Measurements from ENCODE around the gene UCK1. TPM values are rescaled to one million over a fixed set of nuclear protein-coding genes. Genes with fewer than 3 reads are reported as not detected.
"Not testable (repeated sequence)": the region's sequence is repeated elsewhere in the genome, so short reads cannot be mapped to it uniquely, and the experiment has no call there.

Gene UCK1
- total and polyA plus RNA-seq, 8 donors, result 9.9 to 143 (median 31.6) TPM

DNA sequence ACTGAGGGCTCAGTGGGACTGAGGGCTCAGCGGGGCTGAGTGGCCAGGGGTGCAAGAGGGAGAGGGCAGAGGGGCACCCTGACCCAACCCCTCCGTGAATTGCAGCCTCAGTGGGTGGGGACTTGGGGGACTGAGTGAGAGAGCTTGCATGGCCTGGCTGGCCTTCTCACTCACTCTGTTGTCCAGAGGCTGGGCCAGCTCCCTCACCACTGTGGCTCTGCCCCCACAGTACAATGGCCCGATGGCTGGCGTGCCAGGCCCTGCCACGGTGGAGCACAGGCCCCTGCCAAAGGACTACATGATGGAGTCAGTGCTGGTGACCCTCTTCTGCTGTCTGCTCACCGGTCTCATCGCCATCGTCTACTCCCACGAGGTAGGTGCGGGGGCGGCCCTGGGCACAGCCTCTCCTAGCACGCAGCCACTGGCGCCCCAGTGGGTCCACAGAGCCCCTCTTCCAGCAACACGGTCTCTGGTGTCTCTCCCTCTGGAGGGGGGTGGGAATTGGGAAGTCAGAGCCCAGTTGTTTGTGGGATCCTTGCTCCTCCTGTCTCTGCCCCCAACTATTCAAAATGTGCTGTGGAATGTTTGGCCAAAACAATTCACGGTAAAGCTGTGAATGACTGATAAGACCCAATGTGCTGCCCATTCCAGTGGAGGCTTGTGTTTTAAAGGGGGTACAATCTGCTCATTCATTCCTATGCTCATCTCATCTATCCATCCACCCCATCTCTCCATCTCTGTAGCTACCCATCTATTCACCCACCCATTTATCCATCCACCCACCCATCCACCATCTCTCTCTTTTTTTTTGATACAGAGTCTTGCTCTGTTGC lies 25.0 kb upstream of the UCK1 start:
- TF ChIP-seq POLR2AphosphoS5 (IDR thresholded peaks at IDR 0.05), result no peak
- TF ChIP-seq, protein P1, sequence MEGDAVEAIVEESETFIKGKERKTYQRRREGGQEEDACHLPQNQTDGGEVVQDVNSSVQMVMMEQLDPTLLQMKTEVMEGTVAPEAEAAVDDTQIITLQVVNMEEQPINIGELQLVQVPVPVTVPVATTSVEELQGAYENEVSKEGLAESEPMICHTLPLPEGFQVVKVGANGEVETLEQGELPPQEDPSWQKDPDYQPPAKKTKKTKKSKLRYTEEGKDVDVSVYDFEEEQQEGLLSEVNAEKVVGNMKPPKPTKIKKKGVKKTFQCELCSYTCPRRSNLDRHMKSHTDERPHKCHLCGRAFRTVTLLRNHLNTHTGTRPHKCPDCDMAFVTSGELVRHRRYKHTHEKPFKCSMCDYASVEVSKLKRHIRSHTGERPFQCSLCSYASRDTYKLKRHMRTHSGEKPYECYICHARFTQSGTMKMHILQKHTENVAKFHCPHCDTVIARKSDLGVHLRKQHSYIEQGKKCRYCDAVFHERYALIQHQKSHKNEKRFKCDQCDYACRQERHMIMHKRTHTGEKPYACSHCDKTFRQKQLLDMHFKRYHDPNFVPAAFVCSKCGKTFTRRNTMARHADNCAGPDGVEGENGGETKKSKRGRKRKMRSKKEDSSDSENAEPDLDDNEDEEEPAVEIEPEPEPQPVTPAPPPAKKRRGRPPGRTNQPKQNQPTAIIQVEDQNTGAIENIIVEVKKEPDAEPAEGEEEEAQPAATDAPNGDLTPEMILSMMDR (IDR thresholded peaks at IDR 0.05), result no peak
- no peak for TF ChIP-seq EP300 (IDR thresholded peaks at IDR 0.05)
- no peak for TF ChIP-seq POLR2A (IDR thresholded peaks at IDR 0.05)
- Histone ChIP-seq H3K4me3 (no peak overlapping the region), H3K27ac (no peak overlapping the region), H3K4me1 (no peaks in the 10 kb centered on the region), H3K9me3 (no peaks in the 10 kb centered on the region), H3K27me3 (peaks cover 0 to 58% (median 30%) of the 10 kb centered on the region in 3 donors), H3K36me3 (peaks cover 0 to 12% (median 5%) of the 10 kb centered on the region in 4 donors)
- WGBS, 5 donors, result 89 to 93% (median 90%) methylated on average over 15 of the region's 15 CpGs
- intact Hi-C loops (cut with DNase I; ENCODE audit: low total_unique reads), result no loop called here
- DNase-seq, result no peak

GRCh38 chr9:131554843-131555351 lies 23.8 kb upstream of the UCK1 start:
- intact Hi-C loops (cut with DNase I; ENCODE audit: low total_unique reads), result no loop called here

DNA sequence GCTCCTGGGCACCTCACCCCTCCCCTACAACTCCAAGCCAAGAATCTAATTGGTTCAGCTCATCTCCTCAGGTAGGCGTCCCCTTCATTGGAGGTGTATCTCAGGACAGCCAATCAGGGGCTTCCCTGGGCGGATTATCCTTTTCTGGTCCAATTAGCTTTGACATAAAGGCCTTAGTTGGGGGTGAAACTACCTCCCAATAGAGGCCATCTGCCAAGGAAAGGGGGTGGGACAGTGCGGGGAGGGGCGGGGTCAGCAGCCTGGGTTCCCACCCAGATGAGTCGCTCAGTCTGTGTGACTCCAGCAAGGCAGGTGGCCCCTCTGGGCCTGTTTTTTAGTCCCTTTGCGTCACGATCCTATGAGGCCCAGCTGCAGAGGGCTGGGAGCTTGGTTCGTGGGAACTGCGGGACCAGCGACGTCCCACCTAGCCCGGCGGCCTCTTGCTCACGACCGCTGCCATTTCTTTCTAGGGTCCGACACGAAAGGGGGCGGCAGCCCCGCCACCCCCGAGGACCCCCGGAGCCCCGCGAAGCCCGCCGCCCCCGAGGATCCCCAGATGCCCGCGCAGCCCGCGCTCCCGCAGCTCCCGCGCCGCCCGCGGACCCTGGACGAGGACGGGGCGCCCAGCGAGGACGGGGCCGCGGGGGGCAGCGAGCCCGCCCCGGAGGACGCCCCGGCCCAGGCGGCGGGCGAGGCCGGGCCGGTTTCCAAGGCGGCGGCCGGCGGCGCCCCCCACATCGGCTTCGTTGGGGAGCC lies 23.2 kb upstream of the UCK1 start:
- Histone ChIP-seq H3K27ac (no peak overlapping the region), H3K27me3 (peaks cover 0 to 65% (median 30%) of the 10 kb centered on the region in 3 donors), H3K4me1 (no peaks in the 10 kb centered on the region), H3K9me3 (no peaks in the 10 kb centered on the region), H3K36me3 (peaks cover 0 to 12% (median 5%) of the 10 kb centered on the region in 4 donors), H3K4me3 (no peak overlapping the region)
- intact Hi-C loops (cut with DNase I; ENCODE audit: low total_unique reads), result no loop called here
- DNase-seq, result no peak
- TF ChIP-seq EP300 (IDR thresholded peaks at IDR 0.05) (no peak), POLR2AphosphoS5 (IDR thresholded peaks at IDR 0.05) (no peak), POLR2A (IDR thresholded peaks at IDR 0.05) (no peak)
- TF ChIP-seq, protein P1 (IDR thresholded peaks at IDR 0.05), result no peak
- WGBS, 5 donors, result 40 to 74% (median 62%) methylated on average over 18 to 60 of the region's 60 CpGs

More at GRCh38 chr9:131554843-131555351, 23.8 kb upstream of the UCK1 start:
- H3K4me3 ChIP-seq, result no peak overlapping the region
- peaks cover 0 to 12% (median 5%) of the 10 kb centered on the region in 4 donors for H3K36me3 ChIP-seq
- no peaks in the 10 kb centered on the region for H3K4me1 ChIP-seq
- 60 to 75% (median 71%) methylated on average over 20 to 54 of the region's 54 CpGs for WGBS, 5 donors
- no peak for TF ChIP-seq POLR2A (IDR thresholded peaks at IDR 0.05)
- TF ChIP-seq EP300 (IDR thresholded peaks at IDR 0.05), result no peak
- TF ChIP-seq, protein P1 (IDR thresholded peaks at IDR 0.05), result no peak
- no peak for TF ChIP-seq POLR2AphosphoS5 (IDR thresholded peaks at IDR 0.05)
- H3K27me3 ChIP-seq, result peaks cover 0 to 58% (median 30%) of the 10 kb centered on the region in 3 donors
- no peak overlapping the region for H3K27ac ChIP-seq
- H3K9me3 ChIP-seq, result no peaks in the 10 kb centered on the region
- no peak for DNase-seq

GRCh38 chr9:131552030-131552429 lies 21.0 kb upstream of the UCK1 start:
- Histone ChIP-seq H3K36me3 (peaks cover 0 to 10% (median 0%) of the 10 kb centered on the region in 4 donors), H3K4me1 (peaks cover 0 to 4% (median 2%) of the 10 kb centered on the region in 4 donors), H3K9me3 (no peaks in the 10 kb centered on the region), H3K4me3 (no peak overlapping the region), H3K27me3 (peaks cover 0 to 81% (median 30%) of the 10 kb centered on the region in 3 donors), H3K27ac (no peak overlapping the region)
- intact Hi-C loops (cut with DNase I; ENCODE audit: low total_unique reads), result no loop called here
- DNase-seq, result no peak
- TF ChIP-seq EP300 (IDR thresholded peaks at IDR 0.05) (no peak), POLR2A (IDR thresholded peaks at IDR 0.05) (no peak), POLR2AphosphoS5 (IDR thresholded peaks at IDR 0.05) (no peak)
- TF ChIP-seq, protein P1 (IDR thresholded peaks at IDR 0.05), result no peak
- WGBS, 5 donors, result 75 to 96% (median 84%) methylated on average over 6 of the region's 6 CpGs

GRCh38 chr9:131550465-131550864 lies 19.4 kb upstream of the UCK1 start:
- intact Hi-C loops (cut with DNase I; ENCODE audit: low total_unique reads); H3K27ac ChIP-seq; H3K36me3 ChIP-seq; H3K9me3 ChIP-seq; DNase-seq; H3K4me3 ChIP-seq: not testable (repeated sequence)
- H3K4me1 ChIP-seq, result peaks cover 12 to 19% (median 18%) of the 10 kb centered on the region in 4 donors
- peaks cover 0 to 81% (median 34%) of the 10 kb centered on the region in 3 donors for H3K27me3 ChIP-seq
- 71 to 82% (median 75%) methylated on average over 8 of the region's 8 CpGs for WGBS, 5 donors

DNA sequence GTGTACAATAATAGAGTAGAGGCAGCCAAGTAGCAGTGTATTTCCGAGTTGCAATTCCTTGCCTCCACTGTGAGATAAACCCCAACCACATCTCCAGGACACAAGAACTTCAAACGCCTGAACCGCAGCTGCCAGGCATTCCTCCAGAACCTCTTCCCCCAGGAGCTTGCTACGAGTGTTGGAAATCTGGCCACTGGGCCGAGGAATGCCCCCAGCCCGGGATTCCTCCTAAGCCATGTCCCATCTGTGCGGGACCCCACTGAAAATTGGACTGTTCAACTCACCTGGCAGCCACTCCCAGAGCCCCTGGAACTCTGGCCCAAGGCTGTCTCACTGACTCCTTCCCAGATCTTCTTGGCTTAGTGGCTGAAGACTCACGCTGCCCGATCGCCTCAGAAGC lies 18.1 kb upstream of the UCK1 start:
- DNase-seq; intact Hi-C loops (cut with DNase I; ENCODE audit: low total_unique reads); H3K4me3 ChIP-seq; H3K9me3 ChIP-seq; H3K27ac ChIP-seq; H3K36me3 ChIP-seq: not testable (repeated sequence)
- peaks cover 17 to 26% (median 22%) of the 10 kb centered on the region in 4 donors for H3K4me1 ChIP-seq
- H3K27me3 ChIP-seq, result peaks cover 0 to 80% (median 28%) of the 10 kb centered on the region in 3 donors
- 92 to 94% (median 93%) methylated on average over 10 of the region's 10 CpGs for WGBS, 5 donors

All from stomach (tissue), 9 donors.